CD1c-positive myeloid dendritic cell (primary cell): ENCODE measurements around the gene MTSS2.
"Not testable (repeated sequence)": the region's sequence is repeated elsewhere in the genome, so short reads cannot be mapped to it uniquely, and the experiment has no call there.

ENCODE experiments used
- DNase-seq: peaks from one replicate; pipeline ENCODE4 v3.0.0-alpha.2; 2016; ENCODE audit errors: extremely low spot score

Gene MTSS2

GRCh38 chr16:70651524-70651923 is 34.3 kb downstream of the MTSS2 start:
- no peak for DNase-seq

GRCh38 chr16:70650216-70650615 is 35.6 kb downstream of the MTSS2 start:
- no peak for DNase-seq

DNA sequence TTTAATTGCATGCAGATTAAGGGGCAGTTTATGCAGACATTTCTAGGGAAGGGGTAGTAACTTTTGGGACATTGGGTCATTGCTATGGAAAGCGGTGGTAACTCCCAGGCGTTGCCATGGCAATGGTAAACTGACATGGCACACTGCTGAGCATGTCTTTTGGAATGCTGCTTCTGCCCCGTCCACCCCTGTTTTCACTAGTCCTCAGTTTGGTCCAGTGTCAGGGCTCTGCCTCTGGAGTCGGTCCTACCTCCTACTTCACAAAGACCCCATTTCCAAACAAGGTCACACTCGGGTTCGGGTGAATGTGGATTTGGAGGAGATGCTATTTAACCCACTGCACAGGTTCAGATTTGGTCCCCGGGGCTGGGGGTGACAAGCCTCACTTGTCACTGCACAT is 36.6 kb downstream of the MTSS2 start:
- DNase-seq, result no peak

DNA sequence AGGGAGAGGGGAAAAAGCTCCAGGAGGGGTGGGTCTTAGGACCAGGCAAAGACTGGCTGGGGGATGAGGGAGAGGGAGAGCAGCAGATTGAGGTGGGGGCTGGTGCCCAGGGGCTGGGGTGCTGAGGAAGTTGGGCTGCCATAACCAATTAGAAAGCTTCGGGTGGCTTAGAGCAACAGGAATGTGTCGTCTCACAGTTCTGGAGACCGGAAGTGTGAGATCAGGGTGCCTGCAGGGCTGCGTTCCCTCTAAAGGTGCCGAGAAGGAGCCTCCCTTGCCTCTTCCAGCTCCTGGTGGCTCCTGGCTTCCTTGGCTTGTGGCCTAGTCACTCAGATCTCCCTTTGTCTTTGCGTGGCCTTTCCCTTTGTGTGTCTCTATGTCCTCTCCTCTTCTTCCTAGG is 37.2 kb downstream of the MTSS2 start:
- DNase-seq, result no peak

DNA sequence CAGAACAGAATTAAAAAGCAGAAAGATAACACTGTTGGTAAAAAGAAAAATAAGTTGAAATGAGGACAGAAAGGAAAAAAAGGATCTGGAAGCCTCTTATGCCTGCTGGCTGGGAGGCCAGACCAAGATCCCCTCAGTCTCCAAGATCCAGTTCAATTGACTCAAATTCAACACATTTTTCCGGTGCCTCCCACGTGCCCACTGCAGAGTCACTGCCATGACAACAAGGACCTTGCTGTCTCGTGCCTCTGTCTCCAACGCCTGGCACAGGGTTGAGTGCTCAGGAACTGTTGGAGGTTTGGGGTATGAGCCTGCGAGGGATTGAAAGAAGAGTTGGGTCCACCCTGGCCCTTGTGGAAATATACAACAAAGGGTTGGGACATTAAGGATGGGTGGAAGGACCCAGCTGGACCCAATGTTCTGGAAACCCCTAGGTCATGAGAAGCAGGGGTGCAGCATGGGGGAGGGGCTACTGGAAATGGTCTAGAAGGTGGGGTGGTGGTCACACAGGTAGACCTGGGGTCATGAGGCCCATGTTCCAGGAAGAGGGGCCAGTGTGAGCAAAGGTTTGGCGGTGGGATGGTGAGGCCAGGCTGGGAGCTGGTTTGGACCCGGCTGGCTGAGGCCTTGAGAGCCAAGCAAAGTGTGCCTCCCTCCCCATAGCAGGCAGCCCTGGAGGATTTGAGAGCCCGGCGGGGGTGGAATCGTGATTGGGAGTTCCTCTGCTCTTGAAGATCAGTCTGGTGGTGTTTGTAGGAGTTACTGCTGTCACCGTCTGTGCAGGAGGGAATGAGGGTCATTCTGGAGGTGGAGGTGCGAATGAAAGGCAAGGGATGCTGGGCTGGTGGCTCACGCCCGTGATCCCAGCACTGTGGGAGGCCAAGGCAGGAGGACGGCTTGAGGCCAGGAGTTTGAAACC is 38.2 kb downstream of the MTSS2 start:
- DNase-seq, result no peak

GRCh38 chr16:70646260-70647241 is 39.3 kb downstream of the MTSS2 start, which contains the start of gene IL34:
Gene IL34 (plus strand): TSS chr16:70646559. CDS start chr16:70646948, 389 bp downstream.
- DNase-seq, result no peak

DNA sequence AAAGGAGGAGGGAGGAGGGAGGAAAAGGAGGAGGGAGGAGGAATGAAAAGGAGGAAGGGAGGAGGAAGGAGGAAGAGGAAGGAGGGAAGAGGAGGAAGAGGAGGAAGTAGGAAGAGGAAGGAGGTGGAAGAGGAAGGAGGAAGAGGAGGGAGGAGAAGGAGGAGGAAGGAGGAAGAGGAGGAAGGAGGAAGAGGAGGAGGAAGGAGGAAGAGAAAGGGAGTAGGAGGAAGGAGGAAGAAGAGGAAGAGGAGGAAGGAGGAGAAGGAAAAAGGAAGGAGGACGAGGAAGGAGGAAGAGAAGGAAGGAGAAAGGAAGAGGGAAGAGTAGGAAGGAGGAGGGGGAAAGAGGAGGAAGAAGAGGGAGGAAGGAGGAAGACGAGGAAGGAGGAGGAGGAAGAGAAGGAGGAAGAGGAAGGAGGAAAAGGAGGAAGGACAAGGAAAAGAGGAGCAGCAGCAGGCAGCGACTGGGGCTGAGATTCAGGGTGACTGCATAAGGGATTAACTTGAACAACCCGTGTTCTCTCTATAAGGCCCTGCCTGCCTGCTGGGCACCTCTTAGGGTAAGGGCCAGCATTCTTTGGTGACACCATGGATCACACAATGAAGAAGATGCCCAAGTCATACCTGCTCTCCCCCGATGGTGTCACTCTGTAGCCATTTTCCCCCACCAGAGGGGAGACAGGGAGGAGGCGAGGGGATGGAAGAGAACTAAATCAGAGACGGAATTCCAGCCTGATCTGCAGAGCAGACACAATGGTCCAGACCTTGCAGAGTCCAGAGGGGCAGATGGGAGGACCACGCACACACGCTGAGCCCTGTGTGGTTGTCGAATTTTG is 40.9 kb downstream of the MTSS2 start:
- no peak for DNase-seq

GRCh38 chr16:70643264-70643663 is 42.6 kb downstream of the MTSS2 start:
- DNase-seq, result not testable (repeated sequence)

- no peak for DNase-seq
These were observed 43.2 kb downstream of the MTSS2 start for GRCh38 chr16:70642633-70643032.

- no peak for DNase-seq
These were observed 46.8 kb downstream of the MTSS2 start for GRCh38 chr16:70638814-70639792.
